Breast epithelium (tissue), 4 donors: ENCODE data around the gene ENOX1. TPM values are rescaled to one million over a fixed set of nuclear protein-coding genes. Genes with fewer than 3 reads are reported as not detected.
A peak's percentile ranks its signal among the peaks of the same experiment; 100 is the strongest.

Experiments
- DNase-seq, 2 donors: peaks; one replicate each; pipeline ENCODE4 v3.0.0-alpha.2; 2019; ENCODE audit warnings: low spot score in 2 of 2
- H3K27ac ChIP-seq, 2 donors: fragments of 200-600 bp; sonication (generic) in 1 of 2; one replicate each; pipeline ENCODE4 v1.5.1; 2016 to 2019; ENCODE audit warnings: mild to moderate bottlenecking in 1 of 2
- H3K27me3 ChIP-seq, 2 donors: fragments of 200-600 bp; sonication (generic) in 1 of 2; one replicate each; pipeline versions ENCODE4 v1.5.1 to v1.6.0; 2017 to 2019; ENCODE audit warnings: control low read depth in 1 of 2, mild to moderate bottlenecking in 1 of 2
- H3K36me3 ChIP-seq: fragments of 200-600 bp; one replicate; pipeline ENCODE4 v1.5.1; 2019
- H3K4me1 ChIP-seq, 2 donors: fragments of 200-600 bp; sonication (generic); one replicate each; pipeline ENCODE4 v1.5.1; 2016 to 2019; ENCODE audit warnings: control low read depth in 1 of 2
- H3K4me3 ChIP-seq, 3 donors: fragments of 200-600 bp; sonication (generic); 1 replicate in 2 of 3; 2 replicates in 1 of 3; pipeline ENCODE4 v1.5.1; 2016 to 2019; ENCODE audit warnings: mild to moderate bottlenecking in 3 of 3, moderate library complexity in 2 of 3
- H3K9me3 ChIP-seq, 2 donors: fragments of 200-600 bp; sonication (generic) in 1 of 2; one replicate each; pipeline ENCODE4 v1.5.1; 2016 to 2019; ENCODE audit warnings: control low read depth in 1 of 2
- CTCF ChIP-seq, 3 donors: fragments of 450-650 bp; IDR thresholded peaks; one replicate each; pipeline ENCODE4 v1.5.1; 2016 to 2017; ENCODE audit warnings: antibody characterized with exemption in 3 of 3, mild to moderate bottlenecking in 3 of 3, moderate library complexity in 3 of 3
- POLR2A ChIP-seq: fragments of 450-650 bp; IDR thresholded peaks from one replicate; pipeline ENCODE4 v1.6.1; 2016; ENCODE audit warnings: antibody characterized with exemption, mild to moderate bottlenecking, moderate library complexity
- POLR2AphosphoS5 ChIP-seq, 3 donors: sonication (generic); formaldehyde crosslinking; IDR thresholded peaks; one replicate each; pipeline ENCODE4 v1.6.1; 2017; ENCODE audit warnings: antibody characterized with exemption in 3 of 3
- intact Hi-C: fragments of 100-400 bp; cut with DNase I; formaldehyde crosslinking; loops from one replicate; pipeline ENCODE4 v1.15.1; 2023; ENCODE audit warnings: low total_unique reads
- total RNA-seq, 3 donors: library from RNA; depleted of rRNA; stranded (reverse); fragments of >200 nt; gene quantifications; one replicate each; pipeline ENCODE4 v1.1.0, GENCODE V29; 2016

The ENOX1 gene
- total RNA-seq, 3 donors from 2014 or later = 1.9 to 2.3 (median 2.0) TPM

- no peak overlapping the region for H3K4me3 ChIP-seq
- H3K9me3 ChIP-seq = no peaks in the 10 kb centered on the region
- no peak for DNase-seq
- no peaks in the 10 kb centered on the region for H3K27me3 ChIP-seq
- H3K4me1 ChIP-seq = no peaks in the 10 kb centered on the region
- no peaks in the 10 kb centered on the region for H3K36me3 ChIP-seq
- TF ChIP-seq CTCF (IDR thresholded peaks at IDR 0.05) (no peak), POLR2AphosphoS5 (IDR thresholded peaks at IDR 0.05) (no peak), POLR2A (no peak)
- intact Hi-C loops = no loop called here
- no peak overlapping the region for H3K27ac ChIP-seq
Measured at GRCh38 chr13:43221611-43222010, 565.2 kb downstream of the ENOX1 start.

DNA sequence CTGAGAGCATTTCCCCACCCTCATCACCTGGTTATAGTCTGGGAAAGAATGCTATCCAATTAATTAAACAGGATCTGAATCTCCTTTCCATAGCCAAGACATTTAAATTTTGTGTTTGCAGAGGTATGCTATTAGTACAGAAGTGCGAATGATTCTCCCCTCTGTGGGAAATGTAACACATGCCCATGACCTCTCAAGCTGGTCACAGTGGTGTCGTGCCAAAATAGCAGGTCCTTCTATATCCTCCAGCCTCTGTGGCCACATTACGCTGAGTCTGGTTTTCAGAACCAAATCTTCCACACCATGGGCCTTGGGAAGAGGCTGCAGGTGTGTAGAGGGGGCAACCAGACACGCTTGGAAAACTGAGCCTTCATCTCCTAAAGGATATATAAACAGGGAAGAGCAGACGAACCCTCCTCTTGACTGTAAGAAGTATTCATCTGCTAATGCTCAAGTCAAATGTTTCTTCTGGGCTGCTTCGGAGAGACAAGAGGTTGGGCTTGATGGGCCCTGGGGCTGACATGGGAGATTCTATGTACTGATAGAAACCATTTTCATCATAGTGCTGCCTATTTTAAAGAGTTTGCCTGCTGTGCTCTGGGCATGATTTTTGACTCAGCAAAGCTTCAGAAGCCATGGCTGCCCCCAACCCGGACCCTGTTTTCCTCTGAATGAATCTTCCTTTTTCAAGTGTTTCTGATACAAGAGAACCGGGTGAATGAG, 565.7 kb downstream of the ENOX1 start:
- DNase-seq = no peak
- H3K36me3 ChIP-seq = no peaks in the 10 kb centered on the region
- H3K9me3 ChIP-seq = no peaks in the 10 kb centered on the region
- no peak overlapping the region for H3K4me3 ChIP-seq
- no peaks in the 10 kb centered on the region for H3K27me3 ChIP-seq
- intact Hi-C loops = no loop called here
- TF ChIP-seq POLR2AphosphoS5 (IDR thresholded peaks at IDR 0.05) (no peak), CTCF (IDR thresholded peaks at IDR 0.05) (no peak), POLR2A (no peak)
- no peak overlapping the region for H3K27ac ChIP-seq
- H3K4me1 ChIP-seq = no peaks in the 10 kb centered on the region

GRCh38 chr13:43214124-43214523, 572.6 kb downstream of the ENOX1 start:
- Histone ChIP-seq H3K27ac (no peak overlapping the region), H3K4me1 (no peaks in the 10 kb centered on the region), H3K9me3 (no peaks in the 10 kb centered on the region), H3K4me3 (no peak overlapping the region), H3K27me3 (no peaks in the 10 kb centered on the region), H3K36me3 (no peaks in the 10 kb centered on the region)
- no peak for TF ChIP-seq CTCF (IDR thresholded peaks at IDR 0.05)
- no peak for TF ChIP-seq POLR2A
- TF ChIP-seq POLR2AphosphoS5 (IDR thresholded peaks at IDR 0.05) = no peak
- no peak for DNase-seq
- intact Hi-C loops = no loop called here

- TF ChIP-seq POLR2AphosphoS5 (IDR thresholded peaks at IDR 0.05) = no peak
- TF ChIP-seq POLR2A = no peak
- TF ChIP-seq CTCF (IDR thresholded peaks at IDR 0.05) = no peak
- intact Hi-C loops = no loop called here
- Histone ChIP-seq H3K27ac (no peak overlapping the region), H3K4me3 (no peak overlapping the region), H3K9me3 (peaks cover 4 to 10% of the 10 kb centered on the region in 2 donors), H3K36me3 (no peaks in the 10 kb centered on the region), H3K27me3 (no peaks in the 10 kb centered on the region), H3K4me1 (no peaks in the 10 kb centered on the region)
- DNase-seq = no peak
Measured at GRCh38 chr13:43206838-43207237, 579.9 kb downstream of the ENOX1 start.

- no peak for DNase-seq
- intact Hi-C loops = no loop called here
- no peaks in the 10 kb centered on the region for H3K4me1 ChIP-seq
- H3K4me3 ChIP-seq = no peak overlapping the region
- no peaks in the 10 kb centered on the region for H3K36me3 ChIP-seq
- no peaks in the 10 kb centered on the region for H3K27me3 ChIP-seq
- TF ChIP-seq POLR2AphosphoS5 (IDR thresholded peaks at IDR 0.05) (no peak), POLR2A (no peak)
- H3K27ac ChIP-seq = peak overlapping the region in 1 of 2 donors; percentile 61
- peaks cover 4 to 10% of the 10 kb centered on the region in 2 donors for H3K9me3 ChIP-seq
Measured at GRCh38 chr13:43205416-43205815, 581.4 kb downstream of the ENOX1 start.
